GM12872 (cell line): ENCODE measurements around the gene CLINT1.

ENCODE experiments used
- TF ChIP-seq, protein P1 (sequence below): IDR thresholded peaks from 3 replicates; pipeline ENCODE4 v1.5.1; 2011; ENCODE audit warnings: low read depth, mild to moderate bottlenecking, low read length, moderate library complexity; ENCODE audit not compliant: insufficient read depth

Gene CLINT1

DNA sequence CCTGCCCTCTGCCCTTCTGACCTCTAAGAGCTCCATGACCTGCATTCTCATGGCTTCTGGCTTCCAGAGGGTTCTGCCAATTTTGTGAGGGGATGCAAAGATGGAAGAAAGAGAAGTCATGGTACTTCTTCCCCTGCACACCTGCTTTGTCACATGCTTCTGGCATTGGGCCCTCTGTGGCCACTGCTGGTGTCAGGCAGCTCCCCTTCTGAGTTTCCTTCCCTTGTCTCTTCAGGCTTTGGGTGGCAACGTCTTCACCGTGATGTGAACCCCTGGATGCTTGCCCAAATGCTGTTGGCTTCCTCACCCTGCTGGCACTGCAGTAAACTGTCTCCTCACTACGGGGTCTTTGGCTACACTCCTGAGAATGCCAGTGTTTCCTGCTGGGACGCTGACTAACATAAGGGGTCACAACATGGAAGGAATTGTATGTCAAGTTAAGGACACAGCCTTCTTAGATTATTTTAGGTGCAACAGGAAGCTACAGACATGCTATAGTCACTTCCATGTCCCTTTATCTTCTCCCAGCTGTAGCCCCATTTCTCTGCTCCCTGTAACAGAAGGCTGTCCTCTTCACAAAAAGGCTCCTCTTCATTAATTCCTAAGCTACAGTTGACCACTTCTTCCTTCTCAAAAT is 8.9 kb upstream of the CLINT1 start:
- TF ChIP-seq, protein P1, sequence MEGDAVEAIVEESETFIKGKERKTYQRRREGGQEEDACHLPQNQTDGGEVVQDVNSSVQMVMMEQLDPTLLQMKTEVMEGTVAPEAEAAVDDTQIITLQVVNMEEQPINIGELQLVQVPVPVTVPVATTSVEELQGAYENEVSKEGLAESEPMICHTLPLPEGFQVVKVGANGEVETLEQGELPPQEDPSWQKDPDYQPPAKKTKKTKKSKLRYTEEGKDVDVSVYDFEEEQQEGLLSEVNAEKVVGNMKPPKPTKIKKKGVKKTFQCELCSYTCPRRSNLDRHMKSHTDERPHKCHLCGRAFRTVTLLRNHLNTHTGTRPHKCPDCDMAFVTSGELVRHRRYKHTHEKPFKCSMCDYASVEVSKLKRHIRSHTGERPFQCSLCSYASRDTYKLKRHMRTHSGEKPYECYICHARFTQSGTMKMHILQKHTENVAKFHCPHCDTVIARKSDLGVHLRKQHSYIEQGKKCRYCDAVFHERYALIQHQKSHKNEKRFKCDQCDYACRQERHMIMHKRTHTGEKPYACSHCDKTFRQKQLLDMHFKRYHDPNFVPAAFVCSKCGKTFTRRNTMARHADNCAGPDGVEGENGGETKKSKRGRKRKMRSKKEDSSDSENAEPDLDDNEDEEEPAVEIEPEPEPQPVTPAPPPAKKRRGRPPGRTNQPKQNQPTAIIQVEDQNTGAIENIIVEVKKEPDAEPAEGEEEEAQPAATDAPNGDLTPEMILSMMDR, result no peak

DNA sequence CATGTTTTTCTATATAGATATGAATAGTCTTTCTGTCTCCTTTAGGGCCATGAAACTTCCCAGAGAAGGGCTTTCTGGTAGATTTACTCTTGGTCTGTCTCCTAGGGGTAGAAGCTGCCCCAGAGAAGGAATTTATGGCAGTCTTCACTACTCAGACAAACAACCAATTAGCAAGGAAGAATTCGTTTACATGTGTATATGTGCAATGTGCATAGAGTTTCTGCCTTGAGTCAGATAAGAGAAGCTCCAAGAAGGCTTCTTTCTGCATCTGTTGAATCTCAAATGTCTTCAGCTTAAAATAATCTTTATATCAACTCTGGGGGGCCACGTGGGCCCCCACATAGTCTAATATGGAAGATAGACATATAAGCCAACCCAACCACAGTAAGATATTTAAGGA is 7.6 kb upstream of the CLINT1 start:
- TF ChIP-seq, protein P1, result no peak

DNA sequence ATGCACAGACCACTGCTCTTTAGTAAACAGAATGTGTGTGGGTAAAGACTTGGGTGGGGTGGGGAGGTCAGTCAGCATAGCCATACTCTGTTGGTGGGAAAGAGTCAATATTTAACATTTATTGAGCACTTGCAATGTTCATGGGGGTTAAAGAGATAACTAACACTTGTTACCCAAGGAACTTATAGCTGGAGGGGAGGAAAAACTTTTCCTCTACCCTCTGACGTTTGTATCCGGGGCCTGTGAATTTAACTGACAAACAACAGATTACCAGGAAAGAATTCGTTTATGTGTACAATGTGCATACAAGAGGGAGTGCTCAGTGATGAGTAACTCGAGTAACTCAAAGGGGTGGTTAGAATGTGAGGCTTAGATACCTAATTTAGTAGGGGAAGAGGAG is 6.8 kb upstream of the CLINT1 start:
- TF ChIP-seq, protein P1, result no peak

DNA sequence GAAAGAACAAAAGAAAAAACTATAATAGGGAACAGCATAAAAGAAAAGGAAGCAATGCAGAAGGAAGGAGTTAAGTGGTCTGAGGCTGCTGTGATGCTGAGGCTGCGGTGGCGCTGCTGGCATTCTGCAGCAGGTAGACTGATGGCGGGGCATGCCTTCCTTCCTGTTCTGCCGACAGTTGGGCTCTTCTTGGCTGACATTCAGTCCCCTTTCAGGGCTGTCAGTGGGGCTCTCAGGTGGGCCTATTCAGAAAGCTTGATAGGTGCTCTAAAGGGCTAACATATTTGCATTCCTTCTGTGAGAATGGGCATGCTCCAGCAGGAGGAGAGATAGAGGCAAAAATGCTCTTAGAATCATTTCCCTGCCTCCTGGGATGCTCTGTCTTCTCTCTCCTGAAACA is 5.1 kb upstream of the CLINT1 start:
- TF ChIP-seq, protein P1, result no peak

DNA sequence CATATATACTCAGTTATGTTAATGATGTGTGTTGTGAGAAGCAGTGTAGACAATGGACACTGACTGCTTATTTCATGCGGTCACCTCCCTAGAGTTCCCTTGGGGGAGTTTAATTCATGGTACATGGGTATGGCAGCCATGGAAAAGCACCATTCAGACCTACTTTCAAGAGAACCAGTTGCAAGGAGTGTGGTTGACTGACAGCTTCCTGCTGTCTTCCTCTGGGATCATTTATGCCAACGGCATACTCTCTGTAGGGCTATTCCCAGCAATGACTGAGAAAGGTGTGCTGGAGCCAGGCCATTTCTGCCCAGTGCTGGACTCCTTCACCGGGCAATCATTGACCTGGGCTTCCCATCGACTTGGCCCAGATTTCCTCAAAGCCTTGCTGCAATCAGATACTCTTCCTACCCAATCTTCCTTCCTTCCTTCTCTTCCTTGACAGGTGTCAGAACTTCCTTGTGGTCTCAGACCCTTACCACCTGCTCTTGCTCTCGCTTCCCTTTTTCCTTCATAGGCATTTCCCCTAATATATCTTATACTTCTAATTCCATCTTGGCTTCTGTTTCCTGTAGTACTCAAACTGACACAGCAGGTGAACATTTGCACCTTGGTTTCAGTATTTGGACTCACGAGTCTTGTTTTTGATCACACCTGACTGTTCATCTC is 3.4 kb upstream of the CLINT1 start:
- TF ChIP-seq, protein P1, result no peak

DNA sequence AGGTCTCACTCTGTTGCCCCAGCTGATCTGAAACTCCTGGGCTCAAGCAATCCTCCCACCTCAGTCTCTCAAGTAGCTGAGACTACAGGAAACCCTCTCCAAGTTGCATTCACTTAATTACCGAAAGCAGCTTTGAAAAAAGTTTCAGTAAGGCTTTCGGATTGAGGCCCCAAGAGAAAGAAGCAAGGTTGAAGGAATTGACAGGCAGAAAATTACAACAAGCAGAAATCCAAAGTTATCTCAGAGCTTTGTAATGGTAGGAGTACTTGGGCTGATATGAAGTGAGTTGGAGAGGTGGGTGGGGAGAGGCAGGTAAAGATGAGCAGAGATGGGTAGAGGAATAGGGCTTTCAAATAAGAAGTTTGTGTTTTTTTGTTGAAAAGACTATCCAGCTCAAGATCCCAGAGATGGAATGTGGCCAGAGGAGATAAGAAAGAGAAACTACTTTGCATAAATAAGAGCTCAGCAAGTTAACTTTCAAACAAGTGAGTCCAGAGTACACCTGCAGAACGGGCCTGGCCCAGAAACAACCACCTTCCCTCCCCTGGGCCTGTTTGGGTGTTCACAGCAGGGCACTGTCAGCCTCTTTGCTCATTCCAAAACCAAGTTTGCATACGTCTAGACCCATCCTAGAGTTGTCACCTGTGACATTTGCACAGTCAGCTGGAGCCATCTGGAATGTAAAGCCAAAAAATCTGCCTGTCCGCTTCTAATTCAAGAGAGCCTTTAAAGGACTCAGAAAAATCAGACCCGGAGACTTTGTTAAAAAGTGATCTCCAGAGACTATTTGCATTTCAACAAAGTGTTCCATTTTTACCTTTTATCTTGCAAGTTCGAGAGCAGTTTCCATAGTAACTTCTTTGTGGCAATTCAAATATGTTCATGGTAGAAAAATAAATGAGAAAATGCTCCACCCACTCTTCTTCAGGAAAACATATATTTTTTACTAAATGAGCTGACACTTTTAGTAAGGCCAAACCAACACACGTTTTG is 2.2 kb upstream of the CLINT1 start:
- TF ChIP-seq, protein P1, result no peak

DNA sequence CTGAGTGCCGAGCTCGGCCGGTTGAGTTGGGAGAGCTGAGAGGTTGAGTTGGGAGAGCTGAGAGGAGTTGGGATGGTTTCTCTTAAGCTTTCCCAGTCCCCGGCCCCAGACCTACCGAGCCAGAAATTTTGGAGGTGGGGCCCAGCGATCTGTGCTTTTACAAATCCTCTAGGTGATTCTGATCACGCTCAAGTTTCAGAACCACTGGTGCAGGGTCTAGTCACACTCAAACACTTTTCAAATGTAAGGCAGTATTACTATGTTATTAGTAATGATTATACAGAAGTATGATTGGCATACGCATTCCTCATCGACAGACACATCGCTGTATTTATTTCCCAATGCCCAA is 256 bp upstream of the CLINT1 start:
- TF ChIP-seq, protein P1, result no peak
